Activated T-cell treated with anti-CD3 and anti-CD28 coated beads, Interleukin-2, amount 50 U/mL, for 1 hour (primary cell): ENCODE results near the gene SPATS2.
"Not testable (repeated sequence)": the region's sequence is repeated elsewhere in the genome, so short reads cannot be mapped to it uniquely, and the experiment has no call there.

Source experiments
- DNase-seq: peaks from one replicate; pipeline ENCODE4 v3.0.0-alpha.2; 2020

SPATS2 gene

DNA sequence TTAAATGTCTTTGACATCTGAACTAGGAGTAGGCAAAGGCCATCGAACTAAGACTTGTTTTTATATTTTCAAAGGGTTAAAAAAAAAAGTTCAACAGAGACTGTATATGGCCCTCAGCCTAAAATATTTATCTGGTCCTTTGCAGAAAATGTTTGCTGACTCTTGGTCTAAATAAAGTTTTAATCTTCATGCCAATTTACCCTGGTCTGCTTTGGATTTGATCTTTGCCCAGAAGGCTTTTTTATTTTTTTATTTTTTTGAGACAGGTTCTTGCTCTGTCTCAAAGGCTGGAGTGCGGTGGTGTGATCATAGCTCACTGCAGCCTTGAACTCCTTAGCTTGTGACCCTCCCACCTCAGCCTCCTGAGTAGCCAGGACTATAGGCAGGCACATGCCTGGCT lies 47.1 kb downstream of the SPATS2 start:
- no peak for DNase-seq

DNA sequence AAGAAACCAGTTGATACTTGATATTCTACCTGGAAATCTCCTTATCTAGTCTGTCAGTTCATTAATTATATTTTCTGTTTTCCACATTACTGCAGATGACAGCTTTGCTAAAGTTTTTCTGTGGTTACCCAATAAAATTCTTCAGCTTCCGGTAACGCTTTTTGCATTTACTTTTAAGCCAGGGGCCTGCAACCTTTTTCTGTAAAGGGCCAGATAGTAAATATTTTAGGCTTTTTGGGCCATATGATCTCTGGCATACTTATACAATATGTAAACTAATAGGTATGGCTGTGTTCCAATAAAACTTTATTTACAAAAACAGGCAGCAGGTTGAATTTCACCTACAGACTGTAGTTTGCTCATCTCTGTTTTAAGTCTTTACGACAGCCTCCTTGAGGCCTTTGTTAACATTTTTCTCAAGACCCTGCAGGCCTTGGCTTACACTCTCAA lies 48.3 kb downstream of the SPATS2 start:
- no peak for DNase-seq

DNA sequence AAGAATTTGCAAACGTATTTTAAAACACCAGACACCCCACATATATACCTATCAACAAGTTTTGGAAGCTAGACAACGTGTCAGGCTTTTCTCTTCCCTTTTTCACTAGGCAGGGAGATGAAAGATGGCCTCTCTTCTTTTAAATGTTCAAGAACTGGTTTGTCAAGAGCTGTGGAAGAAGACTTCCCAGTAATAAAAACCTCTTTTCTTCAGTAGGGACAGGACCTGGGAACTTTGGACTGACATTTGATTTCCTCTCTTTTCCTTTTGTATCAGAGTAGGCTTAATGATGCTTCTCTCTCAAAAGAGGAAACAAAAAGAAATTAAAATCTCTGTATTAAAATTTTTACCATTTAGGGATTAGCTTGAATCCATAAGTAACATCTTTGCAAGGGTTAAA lies 49.6 kb downstream of the SPATS2 start:
- no peak for DNase-seq

DNA sequence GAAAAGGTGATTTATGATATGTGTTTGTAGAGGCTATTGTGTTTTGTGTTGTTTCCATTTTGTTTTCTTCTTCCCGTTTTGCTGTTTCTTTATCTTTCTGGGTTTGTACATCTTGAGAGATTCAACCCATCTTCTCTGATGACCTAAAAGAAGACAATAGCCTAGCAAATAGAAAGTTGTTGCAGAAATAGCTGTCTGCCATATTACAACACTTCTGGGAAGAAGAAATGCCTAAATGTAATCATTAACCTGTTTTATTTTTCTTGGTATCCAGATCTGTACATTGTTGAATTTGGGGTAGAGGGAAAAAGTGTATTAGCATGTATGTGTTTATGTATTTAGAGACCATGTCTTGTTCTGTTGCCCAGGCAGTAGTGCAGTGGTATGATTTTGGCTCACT lies 50.3 kb downstream of the SPATS2 start:
- no peak for DNase-seq

DNA sequence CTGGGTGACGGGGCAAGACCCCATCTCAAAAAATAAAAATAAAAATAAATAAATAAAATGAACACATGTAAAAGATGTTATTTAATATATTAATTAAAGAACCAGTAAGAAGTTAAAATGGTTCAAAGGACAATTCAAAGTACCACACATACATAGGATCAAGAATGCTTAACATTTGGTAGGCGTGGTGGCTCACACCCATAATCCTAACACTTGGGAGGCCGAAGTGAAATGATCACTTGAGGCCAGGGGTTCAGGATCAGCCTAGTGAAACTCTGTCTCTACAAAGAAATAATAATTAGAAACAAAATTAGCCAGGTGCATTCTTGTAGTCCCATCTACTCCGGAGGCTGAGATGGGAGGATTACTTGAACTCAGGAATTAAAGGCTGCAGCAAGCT lies 53.3 kb downstream of the SPATS2 start:
- no peak for DNase-seq

DNA sequence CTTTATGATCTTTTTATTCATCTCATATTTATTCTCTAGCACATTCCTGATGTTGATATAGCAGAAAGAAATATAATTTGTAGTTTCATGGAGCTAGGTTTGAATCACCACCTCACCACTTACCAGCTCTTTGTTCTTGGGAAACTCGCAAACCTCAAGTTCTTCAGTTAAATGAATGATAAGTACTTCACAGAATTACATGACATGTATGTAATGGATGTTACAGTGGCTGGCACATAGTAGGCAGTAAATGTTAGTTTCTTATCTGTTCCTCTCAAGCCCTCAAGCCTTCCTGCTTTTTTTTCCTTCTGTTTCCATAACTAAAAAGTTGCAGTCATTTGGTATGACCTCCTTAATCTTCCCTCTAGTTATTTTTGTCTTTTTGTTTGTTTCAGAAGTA lies 54.9 kb downstream of the SPATS2 start:
- no peak for DNase-seq

DNA sequence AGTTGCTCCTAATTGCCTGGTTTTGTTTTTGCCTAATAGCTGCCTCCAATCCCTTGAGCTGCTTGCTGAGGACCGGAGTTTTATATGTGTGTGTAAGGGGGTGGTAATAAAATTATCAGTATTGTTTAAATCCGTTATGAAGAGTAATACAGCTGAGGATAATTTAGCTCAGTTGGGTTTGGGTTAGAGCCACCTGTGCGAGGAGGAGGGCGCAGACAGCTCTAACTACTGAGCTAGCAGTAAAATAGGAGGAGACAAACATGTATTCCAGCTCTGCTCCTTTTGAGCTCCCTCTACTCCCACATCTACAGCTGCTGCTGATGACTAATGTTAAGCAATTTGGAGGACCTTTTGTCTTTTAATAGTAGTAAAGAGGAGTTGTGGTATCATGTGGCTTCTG lies 61.5 kb downstream of the SPATS2 start:
- DNase-seq = no peak

DNA sequence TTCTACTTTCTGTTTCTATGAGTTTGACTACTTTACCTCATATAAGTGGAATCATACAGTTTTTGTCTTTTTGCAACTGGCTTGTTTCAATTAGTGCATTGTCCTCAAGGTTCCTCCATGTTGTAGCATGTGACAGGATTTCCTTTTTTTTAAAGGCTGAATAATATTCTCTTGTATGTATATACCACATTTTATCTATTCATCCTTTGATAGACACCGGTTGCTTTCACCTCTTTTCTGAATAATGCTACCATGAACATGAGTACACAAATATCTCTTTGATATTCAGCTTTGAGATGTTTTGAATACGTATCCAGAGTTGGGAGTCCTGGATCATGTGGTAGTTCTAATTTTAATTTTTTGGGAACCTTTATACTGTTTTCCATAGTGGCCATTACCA lies 65.4 kb downstream of the SPATS2 start:
- DNase-seq = no peak

DNA sequence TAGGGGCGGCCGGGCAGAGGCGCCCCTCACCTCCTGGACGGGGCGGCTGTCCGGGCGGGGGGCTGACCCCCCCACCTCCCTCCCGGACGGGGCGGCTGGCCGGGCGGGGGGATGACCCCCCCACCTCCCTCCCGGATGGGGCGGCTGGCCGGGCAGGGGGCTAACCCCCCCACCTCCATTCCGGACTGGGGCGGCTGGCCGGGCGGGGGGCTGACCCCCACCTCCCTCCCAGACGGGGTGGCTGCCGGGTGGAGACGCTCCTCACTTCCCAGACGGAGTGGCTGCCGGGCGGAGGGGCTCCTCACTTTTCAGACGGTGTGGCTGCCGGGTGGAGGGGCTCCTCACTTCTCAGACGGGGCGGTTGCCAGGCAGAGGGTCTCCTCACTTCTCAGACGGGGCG lies 69.5 kb downstream of the SPATS2 start:
- DNase-seq = not testable (repeated sequence)

DNA sequence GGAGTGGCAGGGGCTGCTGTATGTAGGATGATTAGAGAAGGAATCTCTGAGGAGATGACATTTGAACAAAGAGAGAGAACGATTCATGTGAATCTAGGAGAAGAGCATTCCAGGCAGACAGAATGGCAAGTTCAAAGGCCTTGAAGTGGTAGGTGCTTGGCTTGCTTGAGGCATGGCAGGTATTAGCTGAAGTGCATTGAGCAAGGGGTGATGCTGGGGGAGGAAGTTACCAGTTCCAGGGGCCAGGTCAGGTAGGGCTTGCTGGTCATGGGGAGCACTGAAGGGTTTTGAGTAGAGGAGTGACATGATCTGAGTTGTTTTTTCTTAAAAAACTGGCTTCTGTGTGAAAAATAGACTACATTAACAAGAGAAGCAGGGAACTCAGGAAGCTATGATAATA lies 71.8 kb downstream of the SPATS2 start:
- DNase-seq = no peak

DNA sequence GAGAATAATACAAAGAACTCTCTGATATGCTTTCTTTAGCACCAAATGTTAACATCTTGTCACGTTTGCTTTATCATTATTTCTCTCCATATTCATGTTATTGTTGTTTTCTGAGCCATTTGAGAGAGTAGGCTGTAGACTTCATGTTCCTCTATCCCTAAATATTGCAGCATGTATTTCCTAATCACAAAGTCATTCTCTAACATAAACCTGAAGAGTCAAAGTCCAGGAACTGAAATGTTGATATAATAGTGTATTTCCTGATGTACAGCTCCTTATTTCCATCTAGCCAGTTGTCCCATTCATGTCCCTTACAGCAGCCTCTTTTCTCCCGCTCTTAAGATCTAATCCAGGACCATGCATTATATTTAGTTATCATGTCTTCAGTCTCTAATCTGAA lies 72.8 kb downstream of the SPATS2 start:
- DNase-seq = no peak

DNA sequence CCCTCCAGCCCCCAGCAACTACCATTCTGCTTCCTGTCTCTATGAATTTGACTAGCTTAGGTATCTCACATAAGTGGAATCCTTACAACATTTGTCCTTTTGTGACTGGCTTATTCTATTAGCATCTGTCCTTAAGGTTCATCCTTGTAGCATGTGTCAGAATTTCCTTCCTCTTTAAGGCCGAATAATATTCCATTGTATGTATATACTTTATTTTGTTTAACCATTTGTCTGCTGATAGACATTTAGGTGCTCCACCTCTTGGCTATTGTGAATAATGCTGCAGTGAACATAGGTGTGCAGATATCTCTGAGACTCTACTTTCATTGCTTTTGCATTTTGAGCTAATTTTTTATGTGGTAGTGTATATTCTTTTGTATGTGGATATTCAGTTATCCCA lies 75.7 kb downstream of the SPATS2 start:
- DNase-seq = no peak

DNA sequence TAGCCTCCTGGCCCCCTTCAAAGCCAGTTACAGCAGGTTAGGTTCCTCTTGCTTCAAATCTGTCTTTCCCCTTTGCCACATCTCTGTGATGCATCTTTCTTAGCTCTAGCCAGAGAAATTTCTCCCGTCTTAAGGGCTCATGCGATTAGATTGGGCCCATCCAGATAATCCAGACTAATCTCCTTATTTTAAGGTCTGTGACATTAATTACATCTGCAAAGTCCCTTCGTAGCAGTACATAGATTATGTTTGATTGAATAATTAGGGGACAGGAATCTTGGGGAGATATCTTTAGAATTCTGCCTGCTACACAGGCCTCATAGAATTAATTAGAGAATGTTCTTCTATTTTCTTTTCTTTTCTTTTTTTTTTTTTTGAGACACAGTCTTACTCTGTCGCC lies 79.3 kb downstream of the SPATS2 start:
- no peak for DNase-seq

DNA sequence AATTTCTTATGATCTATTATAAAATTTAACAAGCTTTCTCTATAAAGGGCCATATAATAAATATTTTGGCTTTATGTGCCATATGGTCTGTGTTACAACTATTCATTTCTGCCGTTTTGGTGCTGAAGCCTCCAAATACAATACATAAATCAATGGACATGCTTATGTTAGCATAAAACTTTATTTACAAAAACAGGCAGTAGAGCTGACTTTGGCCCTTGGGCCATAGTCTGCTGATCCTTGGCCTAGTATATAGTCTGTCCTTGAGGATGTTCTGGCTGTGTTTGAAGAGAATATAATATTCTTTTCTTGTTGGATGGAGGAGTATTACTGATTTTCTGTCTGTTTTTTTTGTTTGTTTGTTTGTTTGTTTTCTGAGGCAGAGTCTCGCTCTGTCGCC lies 81.6 kb downstream of the SPATS2 start:
- DNase-seq = no peak

DNA sequence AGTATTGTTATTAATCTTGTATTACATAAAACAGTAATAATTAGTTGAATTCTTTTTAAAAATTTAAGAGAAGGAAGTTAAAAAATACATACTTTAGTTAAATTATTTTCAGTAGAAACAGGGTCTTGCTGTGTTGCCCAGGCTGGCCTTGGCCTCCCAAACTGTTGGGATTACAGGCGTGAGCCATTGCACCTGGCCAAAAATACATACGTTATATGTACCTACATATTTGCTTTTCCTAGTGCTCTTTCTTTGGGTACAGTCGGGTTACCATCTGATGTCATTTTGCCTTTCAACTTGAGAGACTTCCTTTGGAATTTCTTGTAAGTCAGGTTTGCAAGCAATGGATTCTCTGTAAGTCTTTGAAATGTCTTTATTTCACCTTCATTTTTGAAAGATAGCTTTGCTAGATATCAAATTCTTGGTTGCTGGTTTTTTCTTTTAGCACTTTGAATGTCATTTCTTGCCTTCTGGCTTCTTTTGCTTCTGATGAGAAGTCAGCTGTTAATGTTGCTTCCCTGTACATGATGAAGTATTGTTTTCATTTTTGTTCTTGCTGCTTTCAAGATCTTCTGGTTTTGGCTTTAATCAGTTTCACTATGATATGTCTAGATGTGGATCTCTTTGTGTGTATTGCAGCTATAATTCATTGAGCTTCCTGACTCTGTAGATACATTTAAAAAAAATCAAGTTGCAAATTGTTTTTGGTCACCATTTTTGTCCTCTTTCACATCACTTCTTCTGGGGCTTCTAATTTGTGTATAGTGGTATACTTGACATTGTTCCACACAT lies 84.4 kb downstream of the SPATS2 start:
- DNase-seq = no peak

DNA sequence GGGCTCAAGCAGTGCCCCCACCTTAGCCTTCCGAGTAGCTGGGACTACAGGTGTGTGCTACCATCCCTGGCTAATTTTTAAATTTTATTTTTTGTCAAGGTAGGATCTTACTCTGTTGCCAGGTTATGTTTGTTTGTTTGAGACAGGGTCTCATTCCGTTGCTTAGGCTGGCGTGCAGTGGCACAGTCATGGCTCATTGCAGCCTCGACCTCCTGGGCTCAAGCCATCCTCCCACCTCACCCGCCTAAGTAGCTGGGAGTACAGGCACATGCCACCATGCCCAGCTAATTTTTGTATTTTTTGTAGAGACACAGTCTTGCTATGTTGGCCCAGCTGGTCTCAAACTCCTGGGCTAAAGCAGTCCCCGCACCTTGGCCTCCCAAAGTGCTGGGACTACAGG lies 88.2 kb downstream of the SPATS2 start:
- DNase-seq = no peak

DNA sequence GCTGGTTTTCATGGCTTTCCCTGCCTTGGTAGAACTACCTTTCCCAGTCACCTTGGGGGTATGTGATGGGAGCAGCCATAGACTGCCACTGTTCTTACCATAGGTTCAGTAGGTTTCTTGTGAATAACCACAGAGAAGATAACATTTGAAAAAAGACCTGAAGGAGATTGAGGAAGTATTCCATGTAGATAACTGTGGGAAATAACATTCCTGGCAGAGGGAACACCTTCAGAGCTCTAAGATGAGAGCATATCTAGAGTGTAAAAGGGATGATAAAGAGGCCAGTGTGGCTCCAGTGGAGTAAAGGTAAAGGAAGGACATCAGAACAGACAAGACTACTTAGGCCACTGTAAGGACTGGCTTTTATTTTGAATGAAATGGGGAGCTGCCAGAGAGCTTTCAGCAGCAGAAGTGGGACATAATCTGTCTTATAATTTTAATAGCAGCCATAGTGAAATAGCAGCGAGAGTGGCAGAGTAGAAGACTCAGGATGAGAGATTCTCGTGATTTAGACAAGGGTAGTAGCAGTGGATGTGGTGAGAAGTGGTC lies 88.9 kb downstream of the SPATS2 start:
- DNase-seq = no peak

DNA sequence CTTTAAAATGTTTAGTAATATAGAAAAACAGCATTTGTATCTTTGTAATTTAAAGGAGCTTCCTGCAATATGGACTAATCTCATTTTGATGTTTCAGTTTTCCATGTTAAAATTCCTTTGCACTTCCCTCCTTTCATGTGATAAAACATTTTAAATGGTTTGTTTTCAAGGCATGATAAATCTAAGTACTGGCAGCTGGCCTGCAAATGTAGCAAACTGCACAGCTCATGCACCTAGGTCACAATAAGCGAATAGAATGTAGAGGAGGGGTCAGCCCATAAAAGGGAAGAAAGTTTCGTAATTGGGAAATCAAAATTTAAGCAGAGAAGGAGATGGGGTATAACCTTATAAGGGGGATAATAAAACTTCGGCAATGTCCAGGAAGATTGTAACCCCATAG lies 91.6 kb downstream of the SPATS2 start:
- no peak for DNase-seq

DNA sequence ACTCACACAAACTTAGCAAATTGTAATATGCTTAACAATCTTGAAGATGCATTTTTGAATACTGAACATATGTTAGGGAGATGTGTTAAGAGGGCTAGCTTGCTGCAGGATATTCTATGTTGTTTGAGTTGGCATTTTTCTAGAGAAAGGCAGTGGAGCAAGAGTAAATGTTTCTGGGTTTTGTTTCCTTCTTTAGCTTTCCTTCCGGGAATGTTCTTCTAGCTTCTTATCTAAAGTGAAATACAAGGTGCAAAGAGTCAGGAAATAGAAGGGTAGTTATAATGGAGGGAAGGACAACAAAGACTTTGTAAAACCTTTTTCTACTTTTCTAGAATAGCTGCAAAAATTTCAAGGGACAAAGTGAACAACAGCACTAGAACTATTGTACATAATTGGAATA lies 94.0 kb downstream of the SPATS2 start:
- DNase-seq = no peak

DNA sequence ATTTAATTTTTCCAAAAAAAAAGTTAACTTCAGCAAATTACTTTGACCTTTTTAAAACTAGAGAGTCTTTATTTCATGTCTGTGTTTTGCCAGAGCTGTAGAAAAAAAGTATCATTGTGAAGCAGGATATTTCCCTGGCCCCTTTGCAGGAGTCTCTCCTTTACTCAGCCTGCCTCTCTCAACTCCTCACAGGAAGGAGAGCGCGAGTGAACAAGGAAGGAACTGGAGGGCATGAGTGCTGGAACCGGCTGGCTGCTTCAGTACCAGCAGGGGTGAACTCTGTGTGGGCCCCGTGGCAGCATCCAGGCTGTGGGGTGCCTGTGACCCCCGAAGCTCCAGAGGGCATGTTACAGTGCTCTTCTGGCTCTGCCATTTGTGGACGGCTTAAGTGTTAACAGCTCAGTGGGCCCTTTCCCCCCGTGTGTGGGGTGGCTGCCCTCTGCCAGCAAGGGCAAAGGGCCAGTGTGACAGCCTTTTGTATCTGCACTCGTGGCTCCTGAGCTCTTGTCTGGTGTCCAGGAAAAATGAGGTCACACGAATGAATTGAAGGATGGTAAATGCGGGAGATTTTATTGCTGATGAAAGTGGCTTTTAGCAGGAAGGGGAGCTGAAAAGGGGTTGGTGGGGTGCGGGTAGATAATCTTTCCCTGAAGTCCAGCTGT lies 95.0 kb downstream of the SPATS2 start:
- DNase-seq = no peak

DNA sequence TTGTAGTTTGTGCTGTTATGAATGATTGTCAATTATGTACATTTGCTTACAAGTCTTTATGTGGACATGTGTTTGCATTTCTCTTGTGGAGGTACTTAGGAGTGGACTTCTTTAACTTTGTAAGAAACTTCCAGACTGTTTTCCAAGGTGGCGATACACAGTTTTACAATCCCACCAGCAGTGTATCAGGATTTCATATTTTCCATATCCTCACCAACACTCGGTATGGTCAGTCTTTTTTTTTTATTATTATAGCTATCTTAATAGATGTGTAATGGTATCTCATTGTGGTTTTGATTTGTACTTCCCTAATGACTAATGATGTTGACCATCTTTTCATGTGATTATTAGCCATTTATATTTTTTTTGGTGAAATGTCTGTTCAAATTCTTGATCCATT lies 97.9 kb downstream of the SPATS2 start:
- DNase-seq = no peak

DNA sequence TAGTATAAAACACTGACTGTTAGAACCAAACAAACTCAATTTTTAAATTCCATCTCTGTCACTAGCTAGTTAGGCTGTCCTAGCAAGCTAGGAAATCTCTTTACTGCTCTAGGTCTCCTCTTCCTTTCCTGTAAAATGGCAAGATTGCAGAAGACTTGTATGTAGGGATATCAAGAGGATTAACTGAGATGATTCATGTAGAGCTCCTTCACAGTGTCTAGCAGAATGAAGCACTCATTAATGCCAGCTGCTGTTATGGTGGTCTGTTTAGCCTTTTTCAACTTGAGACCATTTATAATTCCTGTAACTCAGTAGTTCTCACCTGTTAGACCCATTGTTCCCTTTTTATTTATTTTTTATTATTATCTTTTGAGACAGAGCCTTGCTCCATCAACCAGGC lies 103.7 kb downstream of the SPATS2 start:
- no peak for DNase-seq

DNA sequence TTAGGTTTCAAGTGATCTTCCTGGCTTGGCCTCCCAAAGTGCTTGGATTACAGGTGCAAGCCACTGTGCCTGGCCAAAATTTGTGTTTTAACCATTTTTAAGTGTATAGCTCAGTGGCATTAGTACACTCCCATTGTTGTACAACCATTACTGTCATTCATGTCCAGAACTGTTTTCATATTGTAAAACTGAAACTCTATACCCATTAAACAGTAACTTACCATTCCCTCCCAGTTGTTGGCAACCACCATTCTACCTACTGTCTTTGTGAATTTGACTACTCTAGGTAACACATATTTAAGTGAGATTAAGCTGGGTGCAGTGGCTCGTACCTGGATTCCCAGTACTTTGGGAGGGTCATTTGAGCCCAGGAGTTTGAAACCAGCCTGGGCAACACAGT lies 104.3 kb downstream of the SPATS2 start:
- no peak for DNase-seq

DNA sequence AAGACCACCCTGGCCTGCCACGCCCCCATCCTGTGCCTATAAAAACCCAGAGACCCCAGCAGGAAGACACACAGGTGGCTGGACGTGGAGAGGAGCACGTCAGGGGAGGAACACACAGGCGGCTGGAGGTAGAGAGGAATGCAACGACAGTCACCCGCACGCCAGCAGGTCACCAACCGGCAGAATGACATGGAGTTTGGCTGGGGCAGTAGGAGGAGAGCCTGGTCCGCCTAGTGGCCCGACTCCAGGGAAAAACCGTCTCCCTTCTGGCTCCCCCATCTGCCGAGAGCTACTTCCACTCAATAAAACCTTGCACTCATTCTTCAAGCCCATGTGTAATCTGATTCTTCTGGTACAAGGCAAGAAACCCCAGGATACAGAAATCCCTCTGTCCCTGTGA lies 108.8 kb downstream of the SPATS2 start:
- DNase-seq = no peak
